Suppressor macrophage (primary cell): ENCODE measurements around the gene SSPN.
A peak's percentile ranks its signal among the peaks of the same experiment; 100 is the strongest.

ENCODE experiments used
- DNase-seq, 4 experiments: peaks; one replicate each; pipeline ENCODE4 v3.0.0-alpha.2; 2020 to 2022
- total RNA-seq, 17 experiments: gene quantifications; one replicate each; lab custom pipeline; 2026; ENCODE audit warnings: mixed read lengths in 6 of 17, inconsistent platforms in 3 of 17; lab: John Stamatoyannopoulos, UW

The SSPN gene
- total RNA-seq = 0.17 to 3.0 (median 0.50) reads per million in 17 experiments

DNA sequence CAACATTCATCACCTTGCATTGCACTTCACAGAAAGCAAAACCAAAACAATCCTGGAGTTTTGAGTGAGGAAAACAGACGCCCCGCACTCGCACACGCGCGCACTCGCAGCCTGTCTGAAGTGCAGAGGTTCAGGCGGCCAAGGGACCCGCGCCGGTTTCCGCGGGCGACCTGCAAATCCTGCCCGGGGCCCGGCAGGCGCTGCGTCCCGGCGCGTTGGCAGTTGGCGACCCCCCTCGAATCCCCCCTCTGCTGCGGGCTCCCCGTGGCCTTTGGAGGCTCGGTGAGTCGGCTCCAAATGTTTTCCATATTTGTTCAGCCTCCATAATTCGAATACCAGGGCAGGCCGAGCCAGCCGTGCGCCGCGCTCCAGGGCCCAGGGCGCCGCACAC, at the start of gene SSPN:
Gene SSPN (plus strand): TSS at position 324 of the 391 bp plus-strand sequence. CDS start 100 bp downstream, outside the sequence.
- peak in 2 of 4 experiments; percentile 31 to 47 for DNase-seq

GRCh38 chr12:26148291-26148690, 47.1 kb upstream of the SSPN start:
- DNase-seq = no peak

DNA sequence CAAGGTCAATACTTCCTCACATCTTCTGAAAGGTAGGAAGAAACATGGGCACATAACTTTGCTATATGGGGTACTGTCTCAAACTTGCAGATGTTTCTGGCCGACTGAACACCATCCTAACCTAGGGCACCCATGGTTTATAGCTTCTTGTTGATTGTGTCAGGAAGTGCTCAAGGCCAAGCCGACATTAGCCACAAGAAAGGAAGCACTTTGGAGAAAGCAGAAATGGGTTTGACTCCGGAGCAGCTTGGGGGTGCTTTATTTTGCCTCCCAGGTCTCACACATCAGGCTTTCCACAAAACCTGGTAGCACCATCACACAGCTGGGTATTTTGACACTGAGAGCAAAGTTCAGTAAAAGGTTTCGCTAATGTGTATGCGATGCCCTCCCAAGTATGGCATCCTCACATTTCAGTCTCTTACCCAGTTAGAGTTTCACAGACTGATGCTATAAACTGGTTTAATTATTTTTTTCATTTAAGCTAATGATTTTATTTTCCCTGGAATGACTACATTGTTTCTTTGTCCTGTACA, 45.3 kb upstream of the SSPN start:
- peak; percentile 8 to 54 (median 40) for DNase-seq

- peak in 3 of 4 experiments; percentile 14 to 46 (median 40) for DNase-seq
Observed at GRCh38 chr12:26150736-26151450, 44.5 kb upstream of the SSPN start.

- DNase-seq = no peak
Observed at GRCh38 chr12:26152507-26153102, 42.8 kb upstream of the SSPN start.

- DNase-seq = no peak
Observed at GRCh38 chr12:26153421-26154154, 41.8 kb upstream of the SSPN start.

GRCh38 chr12:26156201-26156871, 39.0 kb upstream of the SSPN start:
- DNase-seq = no peak

DNA sequence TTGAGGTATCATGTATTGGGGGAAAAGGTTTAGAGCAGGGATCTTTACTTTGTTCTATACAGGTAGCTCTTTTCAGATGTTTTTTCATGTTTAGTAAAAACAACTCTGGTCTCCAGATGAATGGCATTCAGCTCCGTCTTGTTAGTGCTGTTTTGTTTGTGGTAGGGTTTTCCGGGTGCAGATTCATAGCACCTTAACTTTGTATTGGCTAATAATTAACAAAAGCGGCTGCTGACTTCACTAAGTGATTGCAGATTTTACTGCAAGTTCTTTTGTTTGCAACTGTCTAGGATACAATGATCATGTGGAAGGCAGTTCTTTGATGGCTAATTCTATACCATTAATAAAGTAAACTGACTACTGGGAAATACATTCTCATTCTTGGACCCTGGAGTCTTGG, 38.4 kb upstream of the SSPN start:
- DNase-seq = no peak

DNA sequence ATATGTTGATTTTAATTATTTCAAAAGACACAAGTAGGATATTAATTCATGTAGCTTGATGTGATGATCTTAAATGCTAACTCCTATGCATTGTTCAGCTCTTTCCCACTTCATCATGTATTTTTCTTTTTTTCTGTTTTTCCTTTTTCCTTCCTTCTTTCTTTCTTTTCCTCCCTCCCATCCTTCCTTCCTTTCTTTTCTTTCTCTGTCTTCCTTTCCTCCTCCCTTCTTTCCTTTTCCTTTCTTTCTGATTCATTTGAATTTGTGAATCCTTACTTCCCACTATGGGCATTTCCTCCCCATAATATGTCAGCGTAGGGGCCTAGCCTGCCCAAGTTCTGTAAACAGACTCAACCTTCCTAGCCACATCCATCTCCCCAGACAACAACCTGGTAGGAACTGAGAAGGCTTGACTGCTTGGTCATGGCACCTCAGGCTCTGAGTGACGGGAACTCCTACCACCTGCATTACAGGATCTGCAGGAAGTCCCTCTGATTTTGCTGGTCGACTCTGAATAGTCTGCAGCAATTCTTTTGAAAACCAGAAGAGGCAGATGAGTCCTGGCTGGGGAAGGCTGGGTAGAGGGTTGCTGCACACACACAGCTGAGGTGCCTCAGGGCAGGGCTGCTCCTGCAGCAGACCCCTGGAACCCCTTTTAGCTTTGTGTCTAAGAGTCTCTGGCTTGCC, 37.2 kb upstream of the SSPN start:
- DNase-seq = no peak

DNA sequence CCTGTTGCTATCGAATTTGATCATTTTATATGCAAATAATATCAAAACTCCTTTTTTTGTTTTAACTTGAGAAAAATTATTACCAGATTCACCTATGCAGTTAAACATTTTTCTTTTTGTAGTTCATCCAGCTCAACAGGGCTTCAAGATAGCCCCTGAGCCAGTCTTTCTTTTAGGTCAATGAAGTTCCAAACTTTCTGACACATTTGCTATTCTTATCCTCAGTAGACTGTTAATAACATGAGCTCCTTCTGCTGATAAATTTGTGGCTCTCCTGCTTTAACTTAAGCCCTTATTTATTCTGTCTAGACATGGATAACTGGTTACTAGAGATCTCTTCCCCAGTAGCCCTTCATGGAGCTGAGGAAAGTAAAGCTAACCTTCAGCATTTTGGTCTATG, 33.2 kb upstream of the SSPN start:
- no peak for DNase-seq

DNA sequence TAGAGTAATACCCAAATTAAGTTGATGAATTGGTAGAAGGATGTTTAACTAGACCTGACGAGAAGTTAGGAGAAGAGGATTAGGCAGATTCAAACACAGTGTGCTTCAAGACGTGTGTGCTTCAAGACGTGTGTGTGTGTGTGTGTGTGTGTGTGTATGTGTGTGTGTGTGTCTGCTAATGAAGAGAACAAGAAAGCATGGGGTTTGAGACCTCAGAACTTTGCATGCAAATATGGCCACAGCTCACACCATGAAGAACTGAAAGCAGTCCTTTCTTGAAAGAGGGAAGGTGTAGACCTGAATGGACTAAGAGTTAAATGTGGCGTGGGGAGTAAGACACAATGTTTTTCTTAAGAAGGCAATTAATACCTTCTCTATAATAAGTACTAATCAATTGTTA, 32.5 kb upstream of the SSPN start:
- no peak for DNase-seq

DNA sequence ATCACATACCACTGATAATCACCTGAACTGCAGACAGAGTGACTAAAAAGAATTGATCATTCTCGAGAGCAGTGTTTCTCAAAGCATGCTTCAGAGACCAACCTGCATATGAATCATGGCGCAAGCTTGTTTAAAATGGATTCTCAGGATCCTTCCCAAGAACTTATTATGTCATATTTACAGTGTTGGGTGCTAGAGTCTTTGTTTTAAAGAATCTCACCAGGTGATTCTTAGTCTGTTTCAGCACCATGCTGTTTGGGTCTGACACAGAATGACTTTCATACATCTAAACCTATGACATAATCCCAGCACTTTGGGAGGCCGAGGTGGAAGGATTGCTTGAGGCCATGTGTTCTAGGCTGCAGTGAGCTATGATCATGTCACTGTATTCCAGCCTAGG, 31.3 kb upstream of the SSPN start:
- no peak for DNase-seq

DNA sequence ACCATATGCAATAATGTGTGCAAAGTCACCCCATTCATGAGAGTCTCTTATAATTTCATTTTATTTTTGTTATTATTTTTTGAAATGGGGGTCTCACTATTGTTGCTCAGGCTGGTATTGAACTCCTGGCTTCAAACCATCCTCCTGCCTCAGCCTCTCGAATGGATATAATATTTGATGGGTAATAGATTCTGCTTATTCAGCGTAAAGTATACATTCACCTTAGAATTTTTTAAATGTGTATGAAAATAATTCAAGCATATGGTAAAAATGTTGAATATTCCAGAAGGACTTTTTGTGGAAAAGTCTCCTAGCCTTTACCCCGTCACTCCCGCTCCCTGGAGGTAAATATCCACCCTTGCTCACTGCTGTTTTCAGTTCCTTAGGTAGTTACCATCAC, 23.4 kb upstream of the SSPN start:
- DNase-seq = no peak

- DNase-seq = no peak
Observed at GRCh38 chr12:26172539-26172938, 22.8 kb upstream of the SSPN start.

DNA sequence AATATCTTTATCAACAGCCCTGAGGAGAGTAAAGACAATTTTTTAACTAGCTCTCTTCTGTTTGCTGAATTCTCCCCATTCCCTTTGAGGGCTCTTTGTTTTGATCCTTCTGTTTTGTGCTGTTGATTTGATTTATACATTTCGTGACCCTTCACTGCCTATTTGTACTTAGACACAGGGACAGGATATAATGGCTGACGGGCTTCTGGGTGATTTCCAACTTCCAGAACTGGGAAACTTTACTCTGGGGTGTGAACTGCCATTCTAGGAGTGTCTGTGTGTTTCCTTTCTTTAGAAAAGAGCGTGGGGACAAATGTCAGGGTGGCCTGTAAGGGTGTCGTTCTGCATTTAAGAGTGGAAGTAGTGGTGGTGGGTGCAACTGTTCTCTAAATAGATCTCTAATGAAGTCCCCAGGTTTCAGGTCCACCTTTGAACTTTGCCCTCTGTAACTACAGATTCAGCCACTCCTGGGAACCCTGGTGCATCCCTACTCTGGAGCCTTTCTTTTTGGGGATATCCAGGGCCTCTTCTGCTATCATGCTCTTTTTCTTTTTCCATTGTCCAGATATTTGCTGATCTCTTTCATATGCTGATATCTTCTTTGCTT, 22.3 kb upstream of the SSPN start:
- DNase-seq = no peak

DNA sequence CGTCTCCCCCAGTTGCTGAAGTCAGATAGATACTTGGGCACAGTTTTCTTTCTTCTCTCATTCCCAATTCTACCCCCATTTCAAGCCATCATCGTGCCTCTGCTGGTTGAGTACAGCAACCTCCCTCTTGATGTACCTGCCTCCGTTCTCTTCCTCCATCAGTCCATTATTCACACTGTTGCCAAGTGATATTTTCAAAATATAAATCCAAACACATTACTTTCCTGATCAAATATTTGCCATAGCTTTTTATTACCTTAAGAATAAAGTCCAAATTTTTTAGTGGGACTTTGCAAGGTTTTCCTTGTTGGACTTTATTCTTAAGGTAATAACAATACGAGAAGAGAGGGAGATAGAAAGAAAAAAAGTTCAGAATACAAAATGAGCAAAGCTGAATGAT, 18.6 kb upstream of the SSPN start:
- DNase-seq = no peak

GRCh38 chr12:26177283-26177682, 18.1 kb upstream of the SSPN start:
- DNase-seq = no peak

DNA sequence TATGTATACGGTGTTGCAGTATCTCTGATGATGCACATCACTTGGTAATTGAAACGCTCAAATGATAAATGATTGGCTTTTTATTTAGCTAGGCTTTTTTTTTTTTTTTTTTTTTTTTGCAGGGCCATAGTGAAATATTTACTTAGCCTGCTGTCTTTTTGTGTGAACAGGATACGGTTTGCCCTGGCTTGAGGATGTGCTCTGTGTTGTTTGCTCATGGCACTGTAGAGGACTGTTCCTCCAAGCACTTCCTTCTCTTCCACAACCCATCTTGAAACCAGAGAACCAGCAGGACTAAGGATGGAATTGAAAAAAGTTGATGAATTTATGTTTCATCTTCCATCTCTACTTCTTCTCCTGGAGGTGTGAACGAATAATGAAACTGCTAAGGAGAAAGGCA, 15.5 kb upstream of the SSPN start:
- no peak for DNase-seq

DNA sequence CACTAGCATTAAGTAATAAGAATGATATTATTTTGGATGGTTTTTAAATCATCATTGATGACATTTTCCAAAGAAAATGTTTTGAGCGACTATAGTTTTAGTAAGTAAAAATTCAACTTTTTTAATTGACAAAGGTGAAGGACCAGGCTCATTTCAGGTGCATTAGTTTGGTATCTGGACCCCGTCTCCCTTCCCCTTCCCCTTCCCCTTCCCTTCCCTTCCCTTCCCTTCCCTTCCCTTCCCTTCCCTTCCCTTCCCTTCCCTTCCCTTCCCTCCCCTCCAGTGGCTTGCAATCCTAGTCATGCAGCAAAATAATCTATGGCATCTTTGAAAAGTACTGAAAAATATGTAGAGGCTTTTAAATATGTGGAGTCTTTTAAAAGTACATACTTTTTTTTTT, 13.0 kb upstream of the SSPN start:
- no peak for DNase-seq

DNA sequence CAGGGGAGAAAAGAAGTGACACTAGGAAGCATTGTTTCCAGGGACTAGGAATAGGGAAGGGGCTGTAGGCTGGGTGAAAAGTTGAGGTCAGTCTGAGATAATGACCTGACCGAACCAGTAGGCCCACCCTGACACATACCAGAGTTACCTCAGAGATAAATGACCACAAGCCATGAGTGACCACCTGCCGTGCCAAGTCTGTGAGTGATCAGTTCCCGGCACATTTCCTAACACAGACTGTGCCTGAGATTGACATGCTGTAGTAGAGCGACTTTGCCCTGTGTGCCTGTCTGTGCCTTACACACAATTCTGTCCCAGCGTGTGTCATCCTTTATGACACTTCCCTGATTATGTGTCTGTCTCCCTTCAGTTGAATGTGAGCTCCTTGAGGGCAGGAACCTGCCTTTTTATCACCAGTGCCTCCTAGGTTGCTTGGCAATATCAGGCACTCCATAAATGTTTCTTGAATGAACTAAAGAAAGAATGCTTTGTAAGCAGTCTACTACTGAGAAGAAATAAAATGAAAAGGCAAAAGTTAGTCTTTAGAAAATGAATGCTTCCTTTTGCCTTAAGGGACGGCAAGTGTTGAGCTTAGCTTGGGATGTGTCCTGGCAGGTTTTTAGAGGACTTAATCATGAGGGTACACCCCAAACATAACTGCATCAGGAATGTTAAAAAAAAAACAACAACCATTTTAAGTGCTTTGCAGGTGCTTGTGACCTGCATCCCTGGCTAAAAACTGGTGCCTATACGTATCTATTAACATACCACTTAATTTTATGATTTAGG, 9.6 kb upstream of the SSPN start:
- DNase-seq = no peak
